GM18951 (cell line): ENCODE results near the gene FAM53B.

ENCODE experiments used
- POLR2A ChIP-seq: IDR thresholded peaks from 4 replicates; pipeline ENCODE4 v1.6.1; 2011; ENCODE audit warnings: mild to moderate bottlenecking; ENCODE audit not compliant: insufficient read length, insufficient read depth; ENCODE audit errors: extremely low read depth
- in situ Hi-C: fragments of 300-500 bp; cut with MboI; formaldehyde crosslinking; loops from one replicate; pipeline ENCODE4 v1.12.0; 2022; ENCODE audit warnings: low sequenced_read_pairs, mixed read lengths, inconsistent platforms; ENCODE audit not compliant: unreplicated experiment

FAM53B gene

GRCh38 chr10:124639206-124639605 lies 105.0 kb downstream of the FAM53B start:
- in situ Hi-C loops: no loop called here
- no peak for TF ChIP-seq POLR2A

GRCh38 chr10:124637746-124638145 lies 106.4 kb downstream of the FAM53B start:
- in situ Hi-C loops: no loop called here
- TF ChIP-seq POLR2A: no peak

GRCh38 chr10:124637091-124637700 lies 107.0 kb downstream of the FAM53B start:
- TF ChIP-seq POLR2A: no peak

GRCh38 chr10:124636271-124636995 lies 107.7 kb downstream of the FAM53B start:
- in situ Hi-C loops: no loop called here
- TF ChIP-seq POLR2A: no peak

More at GRCh38 chr10:124637091-124637700, 107.0 kb downstream of the FAM53B start:
- in situ Hi-C loops: no loop called here

GRCh38 chr10:124632566-124632965 lies 111.6 kb downstream of the FAM53B start:
- in situ Hi-C loops: no loop called here
- TF ChIP-seq POLR2A: no peak

GRCh38 chr10:124632064-124632531 lies 112.1 kb downstream of the FAM53B start:
- no peak for TF ChIP-seq POLR2A
- in situ Hi-C loops: no loop called here

- no peak for TF ChIP-seq POLR2A
- in situ Hi-C loops: no loop called here
Observed at GRCh38 chr10:124630551-124630950, 113.6 kb downstream of the FAM53B start.

- in situ Hi-C loops: no loop called here
- no peak for TF ChIP-seq POLR2A
Observed at GRCh38 chr10:124629842-124630241, 114.3 kb downstream of the FAM53B start.

GRCh38 chr10:124629415-124629814 lies 114.8 kb downstream of the FAM53B start:
- in situ Hi-C loops: no loop called here
- TF ChIP-seq POLR2A: no peak

GRCh38 chr10:124628676-124629021 lies 115.5 kb downstream of the FAM53B start:
- in situ Hi-C loops: no loop called here
- TF ChIP-seq POLR2A: no peak

- no peak for TF ChIP-seq POLR2A
- in situ Hi-C loops: no loop called here
Observed at GRCh38 chr10:124627866-124628675, 116.1 kb downstream of the FAM53B start.

GRCh38 chr10:124626759-124627380 lies 117.3 kb downstream of the FAM53B start:
- no peak for TF ChIP-seq POLR2A
- in situ Hi-C loops: no loop called here

GRCh38 chr10:124625831-124626238 lies 118.3 kb downstream of the FAM53B start:
- no peak for TF ChIP-seq POLR2A
- in situ Hi-C loops: no loop called here
